IPS DF 4.7 (cell line): ENCODE results near the gene SLC35G1.

ENCODE experiments used
- DNase-seq: peaks from one replicate; pipeline ENCODE4 v3.0.0-alpha.2; 2013; ENCODE audit warnings: low spot score; ENCODE audit errors: extremely low read depth

The SLC35G1 gene

DNA sequence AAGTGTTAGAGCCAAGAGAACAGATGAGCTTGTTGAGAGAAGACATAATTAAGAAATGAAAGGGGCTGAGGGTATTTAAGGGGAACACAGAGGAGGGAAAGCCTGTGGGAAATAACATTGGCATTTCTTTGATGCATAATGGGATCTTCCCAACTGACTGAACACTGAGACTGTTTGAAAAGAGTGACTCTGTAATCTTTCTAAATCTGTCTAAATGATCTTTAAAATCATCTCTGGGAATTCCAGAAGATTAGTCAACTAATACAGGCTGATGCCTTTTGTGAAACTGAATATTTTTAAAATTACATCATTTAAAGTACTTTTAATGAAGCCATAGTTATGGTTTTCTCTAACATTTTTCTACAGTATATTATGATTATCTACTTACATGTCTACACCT, 17.4 kb upstream of the SLC35G1 start:
- DNase-seq = no peak

DNA sequence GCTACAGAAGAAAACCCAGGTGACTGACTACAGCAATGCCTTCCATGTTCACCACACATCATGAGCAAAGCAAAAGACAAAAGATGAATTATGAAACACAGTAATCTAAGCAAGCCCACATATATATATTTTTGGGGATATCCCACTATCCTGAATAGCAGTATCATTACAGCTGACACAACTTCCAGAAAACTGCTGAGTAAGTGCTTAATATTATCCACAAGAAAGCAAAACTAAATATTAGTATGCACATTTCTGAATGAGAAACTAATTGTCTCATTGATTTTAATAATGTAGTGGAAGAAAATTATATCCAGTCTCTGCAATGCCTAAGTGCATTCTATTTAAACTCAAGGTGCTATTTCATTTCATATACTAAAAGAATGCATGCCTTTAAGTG, 14.5 kb upstream of the SLC35G1 start:
- DNase-seq = no peak

DNA sequence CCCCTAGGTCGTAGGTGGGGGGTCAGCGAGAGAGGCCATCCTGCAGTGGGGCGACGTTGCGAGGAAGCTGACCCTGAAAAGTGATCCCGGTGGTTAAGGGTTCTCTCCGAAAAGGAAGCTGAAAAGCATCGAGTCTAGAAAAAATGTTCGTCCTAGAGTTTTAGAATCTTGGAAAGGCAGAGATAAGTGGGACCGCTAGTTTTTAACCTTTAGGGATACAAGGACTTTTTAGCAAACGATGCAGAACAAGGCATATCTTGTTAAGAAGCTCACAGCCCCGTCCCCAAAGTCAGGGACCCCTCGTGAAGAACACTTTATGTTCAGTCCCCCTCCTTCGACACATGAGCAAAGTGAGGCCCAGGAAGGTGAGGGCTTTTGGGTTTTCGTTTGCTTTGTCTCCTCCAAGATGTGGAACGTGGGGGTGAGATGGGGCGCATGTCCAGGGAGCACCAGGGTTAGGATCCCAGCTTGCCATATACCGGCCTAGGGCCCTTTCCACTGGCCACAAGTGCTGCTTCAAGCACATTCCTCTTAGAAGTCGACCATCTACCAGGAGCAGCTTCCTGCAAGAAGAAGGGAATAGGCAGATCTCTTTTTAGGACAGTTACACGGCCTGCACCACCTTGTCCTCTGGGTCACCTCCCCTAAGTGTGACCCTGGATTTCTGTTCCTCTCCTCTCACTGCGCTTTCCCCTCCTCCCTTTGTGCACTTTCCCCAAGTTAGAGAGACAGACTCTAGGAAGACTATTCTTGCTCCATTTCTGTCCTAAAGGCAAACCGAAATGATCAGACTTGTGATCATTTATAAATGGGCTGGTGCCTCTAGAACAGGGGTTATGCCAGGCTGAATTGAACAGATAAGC, 969 bp downstream of the SLC35G1 start:
- DNase-seq = no peak

DNA sequence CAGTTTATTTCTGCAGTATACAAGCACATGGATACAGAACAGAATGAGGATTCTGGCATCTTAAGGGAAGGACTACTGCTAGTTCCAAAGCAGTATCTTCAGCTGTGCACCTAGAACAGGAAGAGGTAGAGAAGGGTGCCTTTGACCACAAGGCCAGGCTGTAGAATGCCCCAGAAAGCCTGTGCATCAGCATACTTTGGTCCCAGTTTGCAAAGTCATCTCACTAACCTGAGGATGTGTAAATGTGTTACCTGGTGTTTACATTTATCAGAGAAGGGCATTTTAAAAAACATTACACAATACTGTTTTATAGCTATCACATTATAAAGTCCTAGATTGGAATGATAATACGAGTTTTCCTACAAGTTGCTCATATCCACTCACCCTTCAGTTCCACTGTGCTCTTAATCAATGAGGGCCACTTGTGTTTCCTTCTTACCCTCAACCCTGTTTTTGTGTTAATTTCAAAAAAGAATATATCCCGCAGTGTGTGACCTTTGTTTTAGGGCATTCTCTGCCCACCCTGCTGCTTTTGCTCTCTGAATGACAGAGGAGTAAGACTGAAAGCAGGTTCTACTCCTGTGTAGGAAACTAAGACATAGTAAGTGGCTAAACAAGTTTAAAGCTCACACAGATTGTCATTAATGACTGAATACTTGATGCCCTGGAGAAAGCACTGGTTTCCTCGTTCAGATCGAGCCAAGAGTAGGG, 3.4 kb downstream of the SLC35G1 start:
- DNase-seq = no peak

DNA sequence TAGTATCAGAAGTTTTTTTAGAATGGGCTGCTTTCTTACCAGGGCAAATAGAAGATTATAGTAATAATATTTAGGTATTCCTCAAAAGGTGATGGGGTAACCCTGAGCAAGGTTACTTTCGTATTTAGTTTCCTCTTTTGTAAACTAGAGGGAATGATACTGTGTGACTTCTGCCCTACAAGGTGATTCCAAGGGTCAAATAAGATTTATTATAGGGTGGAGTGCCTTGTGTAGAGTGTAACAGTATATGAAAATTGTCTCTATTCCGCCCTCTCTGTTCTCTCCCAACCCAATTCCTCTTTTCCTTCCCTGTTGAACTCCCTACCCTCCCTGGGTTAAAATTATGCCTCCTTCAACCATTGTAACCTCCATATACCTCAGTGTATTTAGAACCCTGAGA, 5.3 kb downstream of the SLC35G1 start:
- no peak for DNase-seq

DNA sequence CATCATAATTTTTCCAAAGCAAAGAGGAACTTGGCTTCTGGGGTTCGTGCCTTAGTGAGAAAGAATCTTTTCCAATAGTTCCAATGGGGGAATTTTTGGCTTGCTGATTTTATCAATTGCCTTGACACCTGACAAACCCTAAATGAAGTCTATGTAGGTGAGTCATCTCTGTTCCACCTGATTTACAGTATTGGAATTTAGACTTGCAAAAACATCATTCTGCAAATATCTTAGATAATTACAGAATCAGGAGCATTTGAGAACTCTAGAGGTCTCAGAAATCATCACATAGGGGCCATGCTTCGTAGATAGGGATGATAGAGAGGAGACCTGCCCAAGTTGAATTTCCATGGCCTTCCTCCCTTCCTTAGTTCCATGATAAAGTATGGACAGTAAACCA, 9.3 kb downstream of the SLC35G1 start:
- DNase-seq = no peak

DNA sequence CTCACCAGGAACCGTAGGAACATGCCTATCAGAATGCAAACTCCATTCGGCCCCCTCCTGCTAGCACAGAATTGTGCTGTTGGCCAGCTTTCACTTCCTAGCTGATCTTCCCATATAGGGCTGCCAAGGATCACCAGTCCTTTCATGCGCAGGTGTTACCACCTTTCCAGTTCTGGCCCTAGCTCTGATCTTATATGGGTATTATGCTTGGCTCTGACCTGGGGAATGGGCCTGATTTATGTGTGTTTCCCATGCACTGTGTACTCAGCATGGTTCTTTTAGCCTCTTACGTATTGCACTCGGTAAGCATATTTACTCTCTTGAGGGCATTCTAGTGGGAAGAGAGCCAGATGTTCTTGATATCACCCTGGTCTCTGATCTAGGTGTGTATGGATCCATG, 11.1 kb downstream of the SLC35G1 start:
- no peak for DNase-seq

DNA sequence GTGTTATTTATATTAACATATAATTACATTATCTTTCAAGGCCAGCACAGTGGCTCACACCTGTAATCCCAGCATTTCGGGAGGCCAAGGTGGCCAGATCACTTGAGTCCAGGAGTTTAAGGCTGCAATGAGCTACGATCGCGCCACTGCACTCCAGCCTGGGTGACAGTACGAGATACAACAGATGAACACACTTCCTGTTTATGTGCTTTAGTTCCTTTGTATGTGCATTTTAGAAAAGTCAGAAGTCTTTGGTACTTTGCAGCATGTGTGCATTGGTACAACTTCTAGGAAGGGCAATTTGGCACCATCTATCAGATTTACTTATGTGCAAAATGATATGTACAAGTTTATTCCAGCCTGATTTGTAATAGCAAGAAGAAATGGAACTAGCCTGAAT, 13.3 kb downstream of the SLC35G1 start:
- DNase-seq = no peak

DNA sequence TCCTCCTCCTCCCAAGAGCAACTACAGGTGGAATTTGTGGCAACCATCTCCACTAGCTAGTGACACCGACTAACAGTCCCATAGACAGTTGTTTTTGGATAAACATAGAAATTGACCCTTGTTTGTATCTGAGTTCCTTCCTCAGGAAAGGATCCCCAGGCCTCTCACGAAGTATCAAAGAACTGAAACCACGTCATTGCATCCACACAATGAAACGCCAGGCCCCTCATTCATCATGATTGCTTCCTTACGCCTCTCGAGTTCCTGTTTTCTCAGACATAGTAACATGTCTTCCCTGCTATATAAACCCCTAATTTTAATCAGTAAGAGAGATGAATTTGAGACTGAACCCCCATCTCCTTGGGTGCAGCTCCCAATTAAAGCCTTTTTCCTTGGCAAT, 18.1 kb downstream of the SLC35G1 start:
- no peak for DNase-seq

DNA sequence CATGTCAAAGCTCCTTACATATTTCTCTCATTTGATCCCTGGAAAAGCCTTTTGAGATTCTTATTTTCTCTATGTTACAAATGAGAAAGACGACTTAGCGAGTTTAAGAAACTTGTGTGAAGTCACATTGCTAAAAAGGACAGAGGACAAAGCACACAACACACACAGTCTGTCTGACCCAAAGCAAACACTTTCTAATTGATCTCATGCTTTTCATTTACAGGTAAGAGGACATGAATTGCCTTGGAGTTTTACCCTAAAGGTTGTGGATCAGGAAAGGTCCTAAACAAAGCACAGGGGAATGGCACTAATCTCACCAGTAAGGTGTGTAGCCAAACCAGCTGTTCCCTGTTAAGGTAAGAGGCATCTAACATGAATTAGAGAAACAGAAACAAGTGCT, 18.7 kb downstream of the SLC35G1 start:
- DNase-seq = no peak

DNA sequence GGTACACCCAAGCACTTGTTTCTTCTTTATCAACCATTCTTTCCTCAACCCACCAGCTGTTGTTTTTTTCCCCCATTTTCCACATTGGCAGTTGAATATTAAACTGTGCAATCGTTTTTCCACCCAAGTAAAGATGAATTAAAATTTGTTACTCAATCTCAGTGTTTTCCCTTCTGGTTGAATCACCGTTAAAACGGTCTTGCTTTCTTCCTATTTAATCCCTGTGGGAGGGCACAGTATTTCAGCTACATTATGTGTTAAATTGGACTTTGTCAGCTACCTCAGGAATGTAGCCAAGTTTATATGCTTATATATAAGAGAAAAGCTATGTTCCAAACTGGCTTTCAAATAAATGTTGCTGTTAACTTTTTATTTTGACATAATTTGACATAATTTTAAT, 19.9 kb downstream of the SLC35G1 start:
- no peak for DNase-seq

DNA sequence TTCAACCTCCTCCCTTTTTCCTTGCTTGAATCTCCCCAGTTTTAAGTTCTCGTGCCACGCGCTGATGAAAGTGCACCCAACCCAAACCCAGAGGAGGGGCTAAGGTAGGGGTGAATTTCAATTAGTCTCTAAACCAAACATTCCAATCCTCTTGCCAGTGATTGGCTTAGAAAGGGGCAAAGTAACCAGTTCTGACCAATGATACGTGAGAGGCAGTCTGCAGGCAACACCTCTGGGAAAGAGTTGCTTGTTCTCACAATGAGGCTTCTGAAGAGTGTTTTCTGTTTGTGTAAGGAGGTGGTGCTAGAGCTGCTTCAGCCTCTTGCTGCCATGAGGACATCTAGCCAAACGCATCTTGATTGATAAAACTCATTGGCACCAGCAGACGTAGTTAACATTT, 21.8 kb downstream of the SLC35G1 start:
- no peak for DNase-seq

DNA sequence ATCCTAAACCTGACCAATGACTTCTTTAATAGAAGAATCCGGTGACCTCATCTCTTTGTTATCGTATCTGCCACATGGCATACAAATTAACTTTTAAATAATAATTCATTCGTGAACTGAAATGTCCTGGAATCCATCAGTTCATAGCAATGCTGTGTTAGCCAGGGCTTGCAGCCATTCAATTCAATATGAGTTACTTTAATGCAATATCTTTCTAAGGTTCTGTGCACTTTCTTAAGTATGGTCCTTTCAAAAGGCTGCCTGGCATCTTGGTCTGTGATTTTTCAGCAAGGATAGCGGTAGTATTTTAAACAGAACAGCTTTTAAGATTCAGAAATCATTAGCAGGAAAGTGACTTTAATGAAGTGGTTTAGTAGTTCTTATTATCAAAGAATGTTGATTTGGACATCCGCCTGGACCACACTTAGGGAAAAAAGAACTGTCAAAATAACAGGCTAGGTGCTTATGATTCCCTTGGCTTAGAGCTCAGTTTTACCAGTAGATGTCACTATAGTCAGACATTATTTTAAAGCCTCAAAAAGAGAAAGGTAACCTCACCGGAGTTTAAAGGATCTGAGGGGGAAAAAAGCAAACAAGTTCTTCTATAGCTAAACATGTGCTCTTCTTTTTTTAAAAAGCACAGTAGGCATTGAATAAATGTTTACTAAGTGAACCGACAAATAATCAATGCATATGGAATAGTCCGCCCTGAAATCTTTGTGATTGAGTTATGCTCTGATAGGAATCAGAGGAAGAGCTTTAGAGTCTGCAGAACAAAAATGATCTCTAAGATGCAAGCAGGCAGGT, 22.7 kb downstream of the SLC35G1 start:
- DNase-seq = no peak

DNA sequence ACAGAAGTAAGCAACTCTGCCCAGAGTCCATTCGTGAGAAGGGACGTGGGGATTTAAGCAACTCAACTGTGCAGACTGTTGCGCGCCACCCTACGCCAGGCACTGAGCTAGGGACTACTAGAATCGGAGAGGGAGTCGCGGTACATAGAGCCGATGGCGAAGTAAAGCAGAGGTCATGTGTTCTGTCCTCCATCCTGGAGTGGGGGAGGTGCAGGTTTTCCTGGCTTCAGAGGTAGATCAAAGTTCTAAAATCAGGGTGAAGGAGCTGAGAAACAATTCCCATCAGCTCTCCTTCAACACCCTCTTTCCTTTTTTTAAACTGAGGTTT, 23.2 kb downstream of the SLC35G1 start:
- DNase-seq = no peak

DNA sequence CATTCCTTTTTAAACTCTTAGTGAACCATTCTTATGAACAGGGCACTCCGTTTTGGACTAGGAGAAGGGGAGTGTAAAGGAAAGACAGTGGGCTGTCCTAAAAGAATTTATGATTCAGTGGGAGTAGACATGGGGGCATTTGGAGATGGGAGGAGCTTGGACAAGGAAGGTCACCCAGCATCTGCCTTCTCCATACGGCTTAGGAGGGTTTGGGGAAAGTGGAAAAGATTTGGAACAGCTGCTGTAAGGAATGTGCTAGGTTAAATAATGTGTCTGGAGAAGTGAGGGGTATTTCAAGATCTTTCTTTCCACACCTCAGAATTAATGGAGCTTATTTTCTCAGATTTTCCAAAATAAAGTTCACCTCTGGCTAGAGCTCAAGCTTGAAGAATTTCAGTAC, 24.0 kb downstream of the SLC35G1 start:
- no peak for DNase-seq

DNA sequence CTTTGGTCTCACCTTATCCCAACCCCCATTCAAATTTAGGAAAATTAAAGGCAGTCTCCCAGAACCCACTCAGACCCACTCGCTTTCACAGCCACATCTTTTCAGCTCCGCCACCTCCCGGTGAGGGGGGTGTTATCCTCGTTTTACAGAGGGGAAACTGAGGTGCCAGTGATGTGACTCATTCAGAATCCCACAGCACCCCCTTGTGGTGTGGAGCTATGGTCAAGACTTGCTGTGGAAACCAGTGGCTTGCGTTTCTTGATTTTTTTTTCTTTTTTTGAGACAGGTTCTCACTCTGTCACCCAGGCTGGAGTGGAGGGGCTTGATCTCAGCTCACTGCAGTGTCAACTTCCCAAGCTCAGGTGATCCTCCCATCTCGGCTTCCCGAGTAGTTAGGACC, 27.6 kb downstream of the SLC35G1 start:
- no peak for DNase-seq

DNA sequence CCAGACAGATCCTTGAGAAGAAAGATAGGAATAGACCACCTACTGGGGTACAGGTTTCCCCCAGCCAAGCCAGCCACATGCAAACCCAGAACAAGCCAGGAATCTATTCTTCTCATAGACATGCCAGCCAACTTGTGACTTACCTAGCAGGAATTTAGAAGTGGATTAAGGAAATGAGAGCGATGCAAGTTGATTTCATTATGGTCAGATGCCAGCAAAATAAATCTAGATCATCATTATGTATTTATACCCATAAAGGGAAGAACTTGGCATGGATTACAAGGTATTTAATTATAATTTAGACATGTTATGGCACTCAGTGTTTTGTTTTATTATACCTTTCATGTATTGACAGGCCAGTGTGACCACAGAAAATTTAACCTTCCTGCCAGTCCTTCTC, 32.8 kb downstream of the SLC35G1 start:
- DNase-seq = no peak

DNA sequence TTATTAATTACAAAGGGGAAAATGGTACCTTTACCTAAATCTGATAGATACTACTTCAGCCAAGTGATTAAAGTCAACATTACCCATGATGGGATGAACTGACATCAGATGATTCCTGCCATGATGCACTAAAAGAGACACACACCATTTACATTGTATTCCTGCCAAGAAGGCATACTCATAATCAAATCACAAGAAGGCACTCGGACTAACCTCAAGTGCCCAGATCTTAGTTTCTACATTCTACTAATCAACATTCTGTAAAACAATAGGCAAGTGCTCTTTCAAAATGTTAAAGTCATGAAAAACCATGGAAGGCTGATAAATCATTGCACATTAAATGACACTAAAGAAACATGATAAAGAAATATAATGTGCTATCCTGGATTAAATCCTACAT, 44.4 kb downstream of the SLC35G1 start:
- no peak for DNase-seq

DNA sequence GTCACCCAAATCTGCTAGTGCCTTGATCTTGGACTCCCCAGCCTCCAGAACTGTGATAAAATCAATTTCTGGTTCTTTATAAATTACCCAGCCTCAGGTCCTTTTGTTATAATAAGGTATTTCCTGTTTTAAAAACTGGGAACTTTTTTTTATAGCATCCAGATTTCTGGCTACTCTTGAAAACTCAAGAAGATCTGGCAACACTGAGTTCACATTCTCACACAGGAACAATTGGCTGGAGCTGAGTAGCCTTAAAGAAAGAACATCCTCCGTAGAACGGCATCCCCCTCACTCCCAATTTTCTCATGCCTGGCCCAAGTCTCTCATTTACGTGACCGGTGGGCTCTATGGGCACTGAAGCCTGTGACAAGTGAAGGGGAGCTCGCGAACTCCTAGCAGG, 47.1 kb downstream of the SLC35G1 start:
- DNase-seq = no peak

DNA sequence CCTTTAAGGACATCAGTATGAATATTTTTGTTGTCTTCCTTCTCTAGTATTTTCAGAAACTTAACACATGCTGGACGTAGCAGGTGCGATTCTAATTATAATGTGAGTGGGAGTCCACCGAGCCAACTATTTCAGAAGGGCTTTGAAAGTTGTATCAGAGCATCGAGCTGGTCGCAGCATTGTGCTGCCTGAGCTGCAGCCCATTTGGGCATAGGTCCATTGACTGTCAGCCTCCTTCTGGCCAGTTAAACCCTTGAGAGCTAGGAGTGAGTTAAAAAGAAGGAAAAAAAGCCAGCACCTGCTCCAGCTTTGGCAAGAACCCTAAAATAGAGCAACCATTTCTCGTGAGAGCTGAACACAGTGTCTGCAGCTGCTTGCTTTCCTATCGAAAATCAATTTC, 47.8 kb downstream of the SLC35G1 start:
- no peak for DNase-seq

DNA sequence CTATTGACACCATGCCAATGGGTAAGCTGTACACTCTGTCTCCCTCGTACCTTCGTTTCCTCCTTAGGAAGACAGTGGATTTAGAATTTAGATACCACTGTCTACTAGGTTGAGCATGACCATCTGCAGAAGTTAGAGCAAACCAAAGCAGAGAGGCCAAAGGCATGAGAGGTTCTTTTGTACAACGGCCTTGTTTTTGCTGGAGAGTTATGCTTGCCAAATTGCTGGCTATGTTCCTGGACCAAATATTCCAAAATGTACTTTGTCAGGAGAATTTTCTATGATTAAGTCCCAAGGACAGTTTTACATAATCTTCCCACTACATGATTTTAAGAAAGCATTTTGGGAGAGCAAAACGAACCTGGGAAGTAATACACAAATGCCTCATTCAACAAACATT, 52.0 kb downstream of the SLC35G1 start:
- no peak for DNase-seq

DNA sequence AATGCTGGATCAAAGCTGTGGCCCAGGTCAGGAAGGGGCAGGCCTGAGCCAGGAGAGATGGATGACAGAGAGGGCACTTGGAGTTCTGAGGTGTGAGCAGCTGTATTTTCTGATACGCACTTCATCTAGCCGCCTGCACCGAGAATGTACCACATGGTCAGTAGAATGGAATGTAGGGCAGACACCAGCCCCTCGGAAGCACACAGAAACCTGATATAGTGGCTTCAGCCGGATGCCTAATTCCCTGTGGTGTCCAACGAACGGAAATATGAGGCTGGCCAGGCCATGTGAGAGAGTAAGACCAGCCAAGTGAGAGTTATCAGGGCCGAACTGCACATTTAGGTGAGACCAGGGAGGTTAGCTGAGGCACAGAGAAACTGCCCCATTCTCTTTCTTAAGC, 53.3 kb downstream of the SLC35G1 start:
- DNase-seq = no peak
